GM23248 (cell line): ENCODE data around the gene SMIM45.

ENCODE experiments used
- EZH2 ChIP-seq: fragments of 200-600 bp; sonication (generic); IDR thresholded peaks from 2 replicates; pipeline ENCODE4 v1.6.1; 2018; ENCODE audit warnings: antibody characterized with exemption, mild to moderate bottlenecking; ENCODE audit not compliant: insufficient read depth, poor library complexity, severe bottlenecking
- EZH2phosphoT487 ChIP-seq: fragments of 200-600 bp; sonication (generic); IDR thresholded peaks from 2 replicates; pipeline ENCODE4 v1.6.1; 2018; ENCODE audit warnings: antibody characterized with exemption, moderate library complexity, mild to moderate bottlenecking, low read depth; ENCODE audit not compliant: insufficient read depth

DNA sequence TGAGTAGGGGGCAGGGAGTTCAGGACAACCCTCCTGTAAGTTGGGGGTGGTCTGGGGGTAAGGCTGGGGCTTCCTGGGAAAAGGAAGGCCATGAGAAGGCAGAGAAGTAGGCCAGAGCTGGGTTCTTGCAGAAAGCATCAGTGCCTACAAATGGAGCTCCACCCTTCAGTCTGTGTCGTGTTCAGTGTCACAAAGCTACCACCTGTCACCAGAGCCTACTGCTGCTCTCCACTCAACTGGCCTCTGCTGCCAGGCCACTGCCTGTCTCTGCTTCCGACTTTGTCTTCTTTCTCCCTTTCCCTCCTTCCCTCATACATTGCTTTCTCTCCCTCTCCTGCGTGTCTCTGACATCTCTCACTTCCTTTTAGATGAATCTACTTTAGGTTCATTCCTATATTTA lies 43.3 kb downstream of the SMIM45 start:
- TF ChIP-seq EZH2: no peak
- no peak for TF ChIP-seq EZH2phosphoT487
